GM23338 (cell line): Measurements from ENCODE around the gene ZBTB7B. TPM values are rescaled to one million over a fixed set of nuclear protein-coding genes. Genes with fewer than 3 reads are reported as not detected.

Experiments
- ATAC-seq: fragments of 200-7000 bp; cut with Tn5 transposase; 3 replicates; pipeline ENCODE4 v1.9.1; 2020
- DNase-seq: peaks from one replicate; pipeline ENCODE4 v3.0.0-alpha.2; 2015; ENCODE audit warnings: low spot score
- H2AFZ ChIP-seq: fragments of 200-600 bp; sonication (generic); 2 replicates; pipeline ENCODE4 v1.8.0; 2016; ENCODE audit warnings: antibody characterized with exemption, mild to moderate bottlenecking, moderate library complexity
- H3F3A ChIP-seq: fragments of 200-600 bp; sonication (generic); replicated peaks from 2 replicates; pipeline ENCODE4 v1.8.0; 2017; ENCODE audit warnings: antibody characterized with exemption, mixed run types, low read depth
- H3K27ac ChIP-seq: fragments of 200-600 bp; sonication (generic); 2 replicates; pipeline ENCODE4 v1.6.1; 2016; ENCODE audit warnings: low read depth
- H3K27me3 ChIP-seq: fragments of 200-600 bp; sonication (generic); 2 replicates; pipeline ENCODE4 v1.8.0; 2016; ENCODE audit warnings: mild to moderate bottlenecking, mixed run types, moderate library complexity; ENCODE audit not compliant: insufficient read depth
- H3K36me3 ChIP-seq: fragments of 200-600 bp; sonication (generic); 2 replicates; pipeline ENCODE4 v1.8.0; 2016; ENCODE audit warnings: mild to moderate bottlenecking; ENCODE audit not compliant: insufficient read depth
- H3K4me1 ChIP-seq: fragments of 200-600 bp; sonication (generic); 2 replicates; pipeline ENCODE4 v1.8.0; 2016; ENCODE audit warnings: mild to moderate bottlenecking, moderate library complexity; ENCODE audit not compliant: insufficient read depth
- H3K4me2 ChIP-seq: fragments of 200-600 bp; sonication (generic); 2 replicates; pipeline ENCODE4 v1.7.1; 2017; ENCODE audit warnings: mixed run types
- H3K4me3 ChIP-seq: fragments of 200-600 bp; sonication (generic); 2 replicates; pipeline ENCODE4 v1.6.1; 2016; ENCODE audit warnings: mixed run types
- H3K79me2 ChIP-seq: fragments of 200-600 bp; sonication (generic); replicated peaks from 2 replicates; pipeline ENCODE4 v1.8.0; 2017; ENCODE audit warnings: mild to moderate bottlenecking; ENCODE audit not compliant: insufficient read depth
- H3K9me2 ChIP-seq: fragments of 200-600 bp; sonication (generic); 2 replicates; pipeline ENCODE4 v1.8.0; 2017; ENCODE audit not compliant: insufficient read depth
- H4K20me1 ChIP-seq: fragments of 200-600 bp; sonication (generic); replicated peaks from 2 replicates; pipeline ENCODE4 v1.8.0; 2017; ENCODE audit warnings: mild to moderate bottlenecking; ENCODE audit not compliant: insufficient read depth
- H3K27ac Mint-ChIP-seq: 2 replicates; pipeline ENCODE4 v1.8.0; 2020; ENCODE audit warnings: inconsistent platforms, mild to moderate bottlenecking, moderate library complexity, mixed read lengths
- H3K27me3 Mint-ChIP-seq: 3 replicates; pipeline ENCODE4 v1.8.0; 2022; ENCODE audit warnings: low read depth, mild to moderate bottlenecking, moderate library complexity, mixed read lengths, inconsistent platforms; ENCODE audit not compliant: insufficient read depth, poor library complexity
- H3K36me3 Mint-ChIP-seq: 3 replicates; pipeline ENCODE4 v1.8.0; 2021; ENCODE audit warnings: low read depth, mild to moderate bottlenecking, inconsistent platforms, moderate library complexity, mixed read lengths
- H3K4me1 Mint-ChIP-seq: 3 replicates; pipeline ENCODE4 v1.8.0; 2020; ENCODE audit warnings: mild to moderate bottlenecking, inconsistent platforms, mixed read lengths
- H3K4me3 Mint-ChIP-seq: 3 replicates; pipeline ENCODE4 v1.8.0; 2021; ENCODE audit warnings: moderate library complexity, mild to moderate bottlenecking, inconsistent platforms, mixed read lengths
- H3K9me3 Mint-ChIP-seq: 3 replicates; pipeline ENCODE4 v1.8.0; 2020; ENCODE audit warnings: moderate library complexity, mild to moderate bottlenecking, inconsistent platforms, mixed read lengths
- CREB1 ChIP-seq: fragments of 250-450 bp; sonication (Bioruptor Pico); IDR thresholded peaks from 2 replicates; pipeline ENCODE4 v1.5.0; 2020; ENCODE audit warnings: low read depth, mild to moderate bottlenecking, moderate library complexity
- CTCF ChIP-seq, 2 experiments: fragments of 200-600 bp in 1 of 2; sonication (generic) in 1 of 2; conservative IDR thresholded peaks; 2 replicates each; pipeline versions ENCODE4 v1.5.1 to v1.6.1; 2016 to 2017; ENCODE audit warnings: antibody characterized with exemption in 2 of 2, low read depth in 2 of 2, mild to moderate bottlenecking in 2 of 2, moderate library complexity in 1 of 2
- EZH2 ChIP-seq: fragments of 200-600 bp; sonication (generic); IDR thresholded peaks from one replicate; pipeline ENCODE4 v1.8.0; 2017; ENCODE audit warnings: antibody characterized with exemption, mild to moderate bottlenecking, low read depth; ENCODE audit not compliant: unreplicated experiment
- EZH2phosphoT487 ChIP-seq: fragments of 200-600 bp; sonication (generic); IDR thresholded peaks from one replicate; pipeline ENCODE4 v1.8.1; 2018; ENCODE audit warnings: antibody characterized with exemption; ENCODE audit not compliant: unreplicated experiment
- JUNB ChIP-seq: IDR thresholded peaks from one replicate; pipeline ENCODE4 v1.6.1; 2016; ENCODE audit warnings: antibody characterized with exemption; ENCODE audit not compliant: unreplicated experiment
- NANOG ChIP-seq: IDR thresholded peaks from 2 replicates; pipeline ENCODE4 v1.6.1; 2016; ENCODE audit warnings: antibody characterized with exemption, borderline replicate concordance
- POLR2AphosphoS5 ChIP-seq: IDR thresholded peaks from 2 replicates; pipeline ENCODE4 v1.6.1; 2016; ENCODE audit warnings: antibody characterized with exemption, low read depth
- STAT1 ChIP-seq: IDR thresholded peaks from one replicate; pipeline ENCODE4 v1.6.1; 2016; ENCODE audit warnings: antibody characterized with exemption; ENCODE audit not compliant: unreplicated experiment
- ZNF114 ChIP-seq: fragments of 250-450 bp; sonication (Bioruptor Pico); IDR thresholded peaks from 2 replicates; pipeline ENCODE4 v1.5.0; 2020; ENCODE audit warnings: mild to moderate bottlenecking, moderate library complexity
- ZNF331 ChIP-seq: fragments of 250-450 bp; sonication (Bioruptor Pico); IDR thresholded peaks from 2 replicates; pipeline ENCODE4 v1.5.0; 2020; ENCODE audit warnings: low read depth, mild to moderate bottlenecking, moderate library complexity
- polyA plus RNA-seq: library from polyadenylated mRNA; unstranded; fragments of >200 nt; fragmentation: Nextera tagmentation; extraction: Ambion mirVana; gene quantifications from 2 replicates; pipeline ENCODE4 v1.2.1, GENCODE V29; 2016
- total RNA-seq: library from RNA; depleted of rRNA; stranded (reverse); fragments of >200 nt; shearing (Covaris generic); gene quantifications from 2 replicates; pipeline ENCODE4 v1.2.3, GENCODE V29; 2014
- TF ChIP-seq, protein P1 (sequence below): IDR thresholded peaks from one replicate; pipeline ENCODE4 v1.6.1; 2018; ENCODE audit warnings: antibody characterized with exemption; ENCODE audit not compliant: unreplicated experiment
- TF ChIP-seq, protein P2 (sequence below): IDR thresholded peaks from 2 replicates; pipeline ENCODE4 v1.6.1; 2016; ENCODE audit warnings: antibody characterized with exemption
- TF ChIP-seq, protein P3 (sequence below): fragments of 250-450 bp; sonication (Bioruptor Pico); IDR thresholded peaks from 2 replicates; pipeline ENCODE4 v1.5.0; 2020; ENCODE audit warnings: mild to moderate bottlenecking, moderate library complexity

Gene ZBTB7B
- total and polyA plus RNA-seq, 2 experiments from 2014 or later: 3.6 to 32.6 TPM

DNA sequence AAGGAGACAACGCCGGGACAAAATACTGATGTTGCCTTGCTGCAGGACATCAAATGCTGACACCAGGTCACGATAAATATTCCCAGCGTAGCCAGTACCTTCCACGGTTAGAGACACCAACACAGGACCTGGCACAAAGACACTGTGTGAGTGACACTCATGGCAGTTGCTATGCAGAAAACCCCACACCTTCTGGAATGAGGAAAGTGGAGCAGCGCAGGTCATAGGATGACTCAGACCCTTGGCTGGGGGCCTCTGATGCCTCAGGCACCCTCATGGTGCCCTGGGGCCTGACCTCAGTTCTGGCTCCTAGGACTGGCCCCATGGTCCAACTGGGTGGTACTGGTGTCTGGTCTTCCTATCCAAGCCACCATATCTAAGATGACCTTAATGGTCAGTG is 24.0 kb downstream of the ZBTB7B start:
- no peak for DNase-seq
- Mint-ChIP-seq H3K36me3 (no peaks in the 10 kb centered on the region), H3K27ac (no peak overlapping the region), H3K4me3 (no peak overlapping the region), H3K4me1 (peaks cover 9% of the 10 kb centered on the region), H3K9me3 (no peaks in the 10 kb centered on the region), H3K27me3 (peaks cover 20% of the 10 kb centered on the region)
- Histone ChIP-seq H3K27ac (no peak overlapping the region), H3K4me1 (no peaks in the 10 kb centered on the region; the same call in 1 of the 2 replicates), H3K9me2 (no peaks in the 10 kb centered on the region), H3K36me3 (no peaks in the 10 kb centered on the region), H3K27me3 (no peaks in the 10 kb centered on the region), H2AFZ (no peak overlapping the region), H4K20me1 (no peaks in the 10 kb centered on the region), H3K79me2 (no peaks in the 10 kb centered on the region), H3K4me2 (no peak overlapping the region), H3K4me3 (no peak overlapping the region), H3F3A (no peaks in the 10 kb centered on the region)
- TF ChIP-seq CREB1 (CRISPR knock-in tag): no peak
- TF ChIP-seq ZNF114 (CRISPR knock-in tag): no peak
- TF ChIP-seq NANOG: no peak
- no peak for TF ChIP-seq ZNF331 (CRISPR knock-in tag)
- TF ChIP-seq EZH2: no peak
- TF ChIP-seq, protein P1, sequence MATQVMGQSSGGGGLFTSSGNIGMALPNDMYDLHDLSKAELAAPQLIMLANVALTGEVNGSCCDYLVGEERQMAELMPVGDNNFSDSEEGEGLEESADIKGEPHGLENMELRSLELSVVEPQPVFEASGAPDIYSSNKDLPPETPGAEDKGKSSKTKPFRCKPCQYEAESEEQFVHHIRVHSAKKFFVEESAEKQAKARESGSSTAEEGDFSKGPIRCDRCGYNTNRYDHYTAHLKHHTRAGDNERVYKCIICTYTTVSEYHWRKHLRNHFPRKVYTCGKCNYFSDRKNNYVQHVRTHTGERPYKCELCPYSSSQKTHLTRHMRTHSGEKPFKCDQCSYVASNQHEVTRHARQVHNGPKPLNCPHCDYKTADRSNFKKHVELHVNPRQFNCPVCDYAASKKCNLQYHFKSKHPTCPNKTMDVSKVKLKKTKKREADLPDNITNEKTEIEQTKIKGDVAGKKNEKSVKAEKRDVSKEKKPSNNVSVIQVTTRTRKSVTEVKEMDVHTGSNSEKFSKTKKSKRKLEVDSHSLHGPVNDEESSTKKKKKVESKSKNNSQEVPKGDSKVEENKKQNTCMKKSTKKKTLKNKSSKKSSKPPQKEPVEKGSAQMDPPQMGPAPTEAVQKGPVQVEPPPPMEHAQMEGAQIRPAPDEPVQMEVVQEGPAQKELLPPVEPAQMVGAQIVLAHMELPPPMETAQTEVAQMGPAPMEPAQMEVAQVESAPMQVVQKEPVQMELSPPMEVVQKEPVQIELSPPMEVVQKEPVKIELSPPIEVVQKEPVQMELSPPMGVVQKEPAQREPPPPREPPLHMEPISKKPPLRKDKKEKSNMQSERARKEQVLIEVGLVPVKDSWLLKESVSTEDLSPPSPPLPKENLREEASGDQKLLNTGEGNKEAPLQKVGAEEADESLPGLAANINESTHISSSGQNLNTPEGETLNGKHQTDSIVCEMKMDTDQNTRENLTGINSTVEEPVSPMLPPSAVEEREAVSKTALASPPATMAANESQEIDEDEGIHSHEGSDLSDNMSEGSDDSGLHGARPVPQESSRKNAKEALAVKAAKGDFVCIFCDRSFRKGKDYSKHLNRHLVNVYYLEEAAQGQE: no peak
- TF ChIP-seq, protein P2, sequence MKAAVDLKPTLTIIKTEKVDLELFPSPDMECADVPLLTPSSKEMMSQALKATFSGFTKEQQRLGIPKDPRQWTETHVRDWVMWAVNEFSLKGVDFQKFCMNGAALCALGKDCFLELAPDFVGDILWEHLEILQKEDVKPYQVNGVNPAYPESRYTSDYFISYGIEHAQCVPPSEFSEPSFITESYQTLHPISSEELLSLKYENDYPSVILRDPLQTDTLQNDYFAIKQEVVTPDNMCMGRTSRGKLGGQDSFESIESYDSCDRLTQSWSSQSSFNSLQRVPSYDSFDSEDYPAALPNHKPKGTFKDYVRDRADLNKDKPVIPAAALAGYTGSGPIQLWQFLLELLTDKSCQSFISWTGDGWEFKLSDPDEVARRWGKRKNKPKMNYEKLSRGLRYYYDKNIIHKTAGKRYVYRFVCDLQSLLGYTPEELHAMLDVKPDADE: no peak
- TF ChIP-seq POLR2AphosphoS5: no peak
- no peak for TF ChIP-seq JUNB
- TF ChIP-seq, protein P3, sequence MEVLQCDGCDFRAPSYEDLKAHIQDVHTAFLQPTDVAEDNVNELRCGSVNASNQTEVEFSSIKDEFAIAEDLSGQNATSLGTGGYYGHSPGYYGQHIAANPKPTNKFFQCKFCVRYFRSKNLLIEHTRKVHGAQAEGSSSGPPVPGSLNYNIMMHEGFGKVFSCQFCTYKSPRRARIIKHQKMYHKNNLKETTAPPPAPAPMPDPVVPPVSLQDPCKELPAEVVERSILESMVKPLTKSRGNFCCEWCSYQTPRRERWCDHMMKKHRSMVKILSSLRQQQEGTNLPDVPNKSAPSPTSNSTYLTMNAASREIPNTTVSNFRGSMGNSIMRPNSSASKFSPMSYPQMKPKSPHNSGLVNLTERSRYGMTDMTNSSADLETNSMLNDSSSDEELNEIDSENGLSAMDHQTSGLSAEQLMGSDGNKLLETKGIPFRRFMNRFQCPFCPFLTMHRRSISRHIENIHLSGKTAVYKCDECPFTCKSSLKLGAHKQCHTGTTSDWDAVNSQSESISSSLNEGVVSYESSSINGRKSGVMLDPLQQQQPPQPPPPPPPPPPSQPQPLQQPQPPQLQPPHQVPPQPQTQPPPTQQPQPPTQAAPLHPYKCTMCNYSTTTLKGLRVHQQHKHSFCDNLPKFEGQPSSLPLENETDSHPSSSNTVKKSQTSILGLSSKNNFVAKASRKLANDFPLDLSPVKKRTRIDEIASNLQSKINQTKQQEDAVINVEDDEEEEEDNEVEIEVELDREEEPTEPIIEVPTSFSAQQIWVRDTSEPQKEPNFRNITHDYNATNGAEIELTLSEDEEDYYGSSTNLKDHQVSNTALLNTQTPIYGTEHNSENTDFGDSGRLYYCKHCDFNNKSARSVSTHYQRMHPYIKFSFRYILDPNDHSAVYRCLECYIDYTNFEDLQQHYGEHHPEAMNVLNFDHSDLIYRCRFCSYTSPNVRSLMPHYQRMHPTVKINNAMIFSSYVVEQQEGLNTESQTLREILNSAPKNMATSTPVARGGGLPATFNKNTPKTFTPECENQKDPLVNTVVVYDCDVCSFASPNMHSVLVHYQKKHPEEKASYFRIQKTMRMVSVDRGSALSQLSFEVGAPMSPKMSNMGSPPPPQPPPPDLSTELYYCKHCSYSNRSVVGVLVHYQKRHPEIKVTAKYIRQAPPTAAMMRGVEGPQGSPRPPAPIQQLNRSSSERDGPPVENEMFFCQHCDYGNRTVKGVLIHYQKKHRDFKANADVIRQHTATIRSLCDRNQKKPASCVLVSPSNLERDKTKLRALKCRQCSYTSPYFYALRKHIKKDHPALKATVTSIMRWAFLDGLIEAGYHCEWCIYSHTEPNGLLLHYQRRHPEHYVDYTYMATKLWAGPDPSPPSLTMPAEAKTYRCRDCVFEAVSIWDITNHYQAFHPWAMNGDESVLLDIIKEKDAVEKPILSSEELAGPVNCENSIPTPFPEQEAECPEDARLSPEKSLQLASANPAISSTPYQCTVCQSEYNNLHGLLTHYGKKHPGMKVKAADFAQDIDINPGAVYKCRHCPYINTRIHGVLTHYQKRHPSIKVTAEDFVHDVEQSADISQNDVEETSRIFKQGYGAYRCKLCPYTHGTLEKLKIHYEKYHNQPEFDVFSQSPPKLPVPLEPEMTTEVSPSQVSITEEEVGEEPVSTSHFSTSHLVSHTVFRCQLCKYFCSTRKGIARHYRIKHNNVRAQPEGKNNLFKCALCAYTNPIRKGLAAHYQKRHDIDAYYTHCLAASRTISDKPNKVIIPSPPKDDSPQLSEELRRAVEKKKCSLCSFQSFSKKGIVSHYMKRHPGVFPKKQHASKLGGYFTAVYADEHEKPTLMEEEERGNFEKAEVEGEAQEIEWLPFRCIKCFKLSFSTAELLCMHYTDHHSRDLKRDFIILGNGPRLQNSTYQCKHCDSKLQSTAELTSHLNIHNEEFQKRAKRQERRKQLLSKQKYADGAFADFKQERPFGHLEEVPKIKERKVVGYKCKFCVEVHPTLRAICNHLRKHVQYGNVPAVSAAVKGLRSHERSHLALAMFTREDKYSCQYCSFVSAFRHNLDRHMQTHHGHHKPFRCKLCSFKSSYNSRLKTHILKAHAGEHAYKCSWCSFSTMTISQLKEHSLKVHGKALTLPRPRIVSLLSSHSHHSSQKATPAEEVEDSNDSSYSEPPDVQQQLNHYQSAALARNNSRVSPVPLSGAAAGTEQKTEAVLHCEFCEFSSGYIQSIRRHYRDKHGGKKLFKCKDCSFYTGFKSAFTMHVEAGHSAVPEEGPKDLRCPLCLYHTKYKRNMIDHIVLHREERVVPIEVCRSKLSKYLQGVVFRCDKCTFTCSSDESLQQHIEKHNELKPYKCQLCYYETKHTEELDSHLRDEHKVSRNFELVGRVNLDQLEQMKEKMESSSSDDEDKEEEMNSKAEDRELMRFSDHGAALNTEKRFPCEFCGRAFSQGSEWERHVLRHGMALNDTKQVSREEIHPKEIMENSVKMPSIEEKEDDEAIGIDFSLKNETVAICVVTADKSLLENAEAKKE (CRISPR knock-in tag): no peak
- no peak for TF ChIP-seq STAT1
- no peak for TF ChIP-seq CTCF (conservative IDR thresholded peaks at IDR 0.05; ENCODE audit: low read depth in 2 of 2)
- no peak for TF ChIP-seq EZH2phosphoT487
- no peak for ATAC-seq
